ENCODE results near the gene WFIKKN1. TPM values are rescaled to one million over a fixed set of nuclear protein-coding genes. Genes with fewer than 3 reads are reported as not detected.

The WFIKKN1 gene
- total RNA-seq, 4 donors from 2014 or later: 2.3 to 13.1 (median 4.2) TPM

GRCh38 chr16:672371-672770, 41.6 kb downstream of the WFIKKN1 start:
- no peak overlapping the region for H3K4me3 ChIP-seq
- no peak overlapping the region for H3K27ac ChIP-seq
- DNase-seq: no peak
- H3K36me3 ChIP-seq: peaks cover 0 to 26% (median 5%) of the 10 kb centered on the region in 4 donors
- intact Hi-C loops (cut with DNase I; ENCODE audit: low total_unique reads) (no loop called here), in situ Hi-C loops (cut with MboI; ENCODE audit: low pct_ligation_motif_present in 1 of 4, low pct_unique_long_range_greater_than_20kb in 1 of 4, low sequenced_read_pairs in 3 of 4) (no loop called here)
- 94% methylated on average over 17 of the region's 19 CpGs; no CpG with 5 or more reads in 1 of the 2 donors for WGBS, 2 donors (ENCODE audit: low coverage in 1 of 2)
- H3K9me3 ChIP-seq: no peaks in the 10 kb centered on the region
- H3K4me1 ChIP-seq: peaks cover 27 to 50% (median 36%) of the 10 kb centered on the region in 4 donors
- TF ChIP-seq CTCF (IDR thresholded peaks at IDR 0.05): no peak
- no peaks in the 10 kb centered on the region for H3K27me3 ChIP-seq

GRCh38 chr16:672851-673250, 42.1 kb downstream of the WFIKKN1 start:
- 89% methylated on average over 21 of the region's 21 CpGs; no CpG with 5 or more reads in 1 of the 2 donors for WGBS, 2 donors (ENCODE audit: low coverage in 1 of 2)
- TF ChIP-seq EP300 (IDR thresholded peaks at IDR 0.05; ENCODE audit: low read depth) (no peak), POLR2A (IDR thresholded peaks at IDR 0.05) (no peak), CTCF (IDR thresholded peaks at IDR 0.05) (no peak), POLR2AphosphoS5 (IDR thresholded peaks at IDR 0.05) (no peak)
- Histone ChIP-seq H3K4me3 (no peak overlapping the region), H3K4me1 (peaks cover 25 to 50% (median 37%) of the 10 kb centered on the region in 4 donors), H3K27me3 (no peaks in the 10 kb centered on the region), H3K36me3 (peaks cover 0 to 26% (median 5%) of the 10 kb centered on the region in 4 donors), H3K27ac (no peak overlapping the region), H3K9me3 (no peaks in the 10 kb centered on the region)
- intact Hi-C loops (cut with DNase I; ENCODE audit: low total_unique reads) (no loop called here), in situ Hi-C loops (cut with MboI; ENCODE audit: low pct_ligation_motif_present in 1 of 4, low pct_unique_long_range_greater_than_20kb in 1 of 4, low sequenced_read_pairs in 3 of 4) (no loop called here)
- DNase-seq: no peak

- Histone ChIP-seq H3K4me1 (peaks cover 25 to 50% (median 37%) of the 10 kb centered on the region in 4 donors), H3K27me3 (no peaks in the 10 kb centered on the region), H3K4me3 (no peak overlapping the region), H3K36me3 (peaks cover 0 to 26% (median 5%) of the 10 kb centered on the region in 4 donors), H3K27ac (no peak overlapping the region), H3K9me3 (no peaks in the 10 kb centered on the region)
- WGBS, 2 donors (ENCODE audit: low coverage in 1 of 2): 88% methylated on average over 15 of the region's 18 CpGs; no CpG with 5 or more reads in 1 of the 2 donors
- TF ChIP-seq CTCF (IDR thresholded peaks at IDR 0.05): no peak
- no peak for TF ChIP-seq POLR2AphosphoS5 (IDR thresholded peaks at IDR 0.05)
- no peak for TF ChIP-seq POLR2A (IDR thresholded peaks at IDR 0.05)
- intact Hi-C loops (cut with DNase I; ENCODE audit: low total_unique reads) (no loop called here), in situ Hi-C loops (cut with MboI; ENCODE audit: low pct_ligation_motif_present in 1 of 4, low pct_unique_long_range_greater_than_20kb in 1 of 4, low sequenced_read_pairs in 3 of 4) (no loop called here)
- no peak for DNase-seq
These were observed 42.7 kb downstream of the WFIKKN1 start for GRCh38 chr16:673399-673991.

GRCh38 chr16:674214-674881, 43.6 kb downstream of the WFIKKN1 start:
- TF ChIP-seq CTCF (IDR thresholded peaks at IDR 0.05): no peak
- TF ChIP-seq EP300 (IDR thresholded peaks at IDR 0.05; ENCODE audit: low read depth): no peak
- TF ChIP-seq POLR2A (IDR thresholded peaks at IDR 0.05): no peak
- no peak for TF ChIP-seq POLR2AphosphoS5 (IDR thresholded peaks at IDR 0.05)
- peaks cover 0 to 26% (median 5%) of the 10 kb centered on the region in 4 donors for H3K36me3 ChIP-seq
- intact Hi-C loops (cut with DNase I; ENCODE audit: low total_unique reads): no loop called here

More at GRCh38 chr16:674214-674881, 43.6 kb downstream of the WFIKKN1 start:
- no peak for DNase-seq
- Histone ChIP-seq H3K4me3 (no peak overlapping the region), H3K27ac (peak overlapping the region in 1 of 4 donors; percentile 69), H3K4me1 (peaks cover 20 to 50% (median 33%) of the 10 kb centered on the region in 4 donors), H3K9me3 (no peaks in the 10 kb centered on the region), H3K27me3 (no peaks in the 10 kb centered on the region)
- in situ Hi-C loops (cut with MboI; ENCODE audit: low pct_ligation_motif_present in 1 of 4, low pct_unique_long_range_greater_than_20kb in 1 of 4, low sequenced_read_pairs in 3 of 4): no loop called here
- WGBS, 2 donors (ENCODE audit: low coverage in 1 of 2): 76% methylated on average over 20 of the region's 22 CpGs; no CpG with 5 or more reads in 1 of the 2 donors
